GM12878 (cell line): Measurements from ENCODE around the gene VPS25.

Experiments used
- EGR1 ChIP-seq, 2 experiments: IDR thresholded peaks; 1 replicate in 1 of 2; 2 replicates in 1 of 2; pipeline ENCODE4 v1.6.1; 2011 to 2012; ENCODE audit warnings: low read depth in 2 of 2, low read length in 2 of 2, borderline replicate concordance in 1 of 2, mild to moderate bottlenecking in 1 of 2, moderate library complexity in 1 of 2
- IKZF1 ChIP-seq: fragments of 450-650 bp; conservative IDR thresholded peaks from 2 replicates; pipeline ENCODE4 v1.6.1; 2017; ENCODE audit warnings: antibody characterized with exemption, mild to moderate bottlenecking
- PKNOX1 ChIP-seq: fragments of 450-650 bp; IDR thresholded peaks from 2 replicates; pipeline ENCODE4 v1.6.1; 2016; ENCODE audit warnings: mild to moderate bottlenecking
- POLR2AphosphoS5 ChIP-seq: IDR thresholded peaks from 2 replicates; pipeline ENCODE4 v1.6.1; 2011; ENCODE audit warnings: mild to moderate bottlenecking, low read length, inconsistent platforms
- RAD21 ChIP-seq: IDR thresholded peaks from 2 replicates; pipeline ENCODE4 v1.6.1; 2011; ENCODE audit warnings: mild to moderate bottlenecking, low read depth, low read length, moderate library complexity; ENCODE audit not compliant: insufficient read depth
- SMAD1 ChIP-seq: fragments of 450-650 bp; IDR thresholded peaks from 2 replicates; pipeline ENCODE4 v1.6.1; 2018; ENCODE audit warnings: mild to moderate bottlenecking, low read depth; ENCODE audit not compliant: partially characterized antibody
- YY1 ChIP-seq: IDR thresholded peaks from 2 replicates; pipeline ENCODE4 v1.6.1; 2011; ENCODE audit warnings: low read depth, mild to moderate bottlenecking, low read length

GRCh38 chr17:42748202-42748907, 24.9 kb upstream of the VPS25 start:
- no peak for TF ChIP-seq IKZF1
- TF ChIP-seq EGR1 (IDR thresholded peaks at IDR 0.05; ENCODE audit: borderline replicate concordance in 1 of 2, low read depth in 2 of 2, low read length in 2 of 2): no peak
- TF ChIP-seq PKNOX1: no peak
- TF ChIP-seq YY1: no peak
- no peak for TF ChIP-seq POLR2AphosphoS5
- no peak for TF ChIP-seq SMAD1
- no peak for TF ChIP-seq RAD21
